A673 (cell line): ENCODE results near the gene PML.

ENCODE experiments used
- EZH2 ChIP-seq: fragments of 200-600 bp; sonication (generic); IDR thresholded peaks from 2 replicates; pipeline ENCODE4 v1.6.1; 2017; ENCODE audit warnings: borderline replicate concordance, low read depth, mild to moderate bottlenecking, mixed read lengths, antibody characterized with exemption, low read length; ENCODE audit not compliant: poor library complexity, severe bottlenecking
- TF ChIP-seq, protein P1 (sequence below): fragments of 300-800, 200-600 bp; sonication (generic); conservative IDR thresholded peaks from 2 replicates; pipeline ENCODE4 v1.5.1; 2017; ENCODE audit warnings: low read depth, mild to moderate bottlenecking, antibody characterized with exemption, low read length, moderate library complexity, mixed read lengths

DNA sequence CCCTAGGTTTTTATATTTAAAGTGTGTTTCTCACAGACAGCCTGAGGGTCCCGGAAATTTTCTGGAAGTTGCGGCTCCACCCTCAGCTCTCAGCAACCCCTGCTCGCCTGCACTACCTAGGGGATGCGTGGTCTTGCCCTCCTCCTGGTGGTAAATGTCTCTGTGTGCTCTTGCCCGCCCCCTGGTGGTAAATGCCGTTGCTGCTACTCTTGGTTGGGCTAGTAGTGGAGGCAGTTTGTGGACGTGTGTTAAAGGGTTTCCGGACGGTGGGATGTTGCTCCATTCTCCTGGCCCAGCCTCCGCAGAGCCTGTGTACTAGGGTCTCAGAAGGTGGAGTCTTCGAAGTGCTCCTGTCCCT, 29.8 kb upstream of the PML start:
- TF ChIP-seq, protein P1, sequence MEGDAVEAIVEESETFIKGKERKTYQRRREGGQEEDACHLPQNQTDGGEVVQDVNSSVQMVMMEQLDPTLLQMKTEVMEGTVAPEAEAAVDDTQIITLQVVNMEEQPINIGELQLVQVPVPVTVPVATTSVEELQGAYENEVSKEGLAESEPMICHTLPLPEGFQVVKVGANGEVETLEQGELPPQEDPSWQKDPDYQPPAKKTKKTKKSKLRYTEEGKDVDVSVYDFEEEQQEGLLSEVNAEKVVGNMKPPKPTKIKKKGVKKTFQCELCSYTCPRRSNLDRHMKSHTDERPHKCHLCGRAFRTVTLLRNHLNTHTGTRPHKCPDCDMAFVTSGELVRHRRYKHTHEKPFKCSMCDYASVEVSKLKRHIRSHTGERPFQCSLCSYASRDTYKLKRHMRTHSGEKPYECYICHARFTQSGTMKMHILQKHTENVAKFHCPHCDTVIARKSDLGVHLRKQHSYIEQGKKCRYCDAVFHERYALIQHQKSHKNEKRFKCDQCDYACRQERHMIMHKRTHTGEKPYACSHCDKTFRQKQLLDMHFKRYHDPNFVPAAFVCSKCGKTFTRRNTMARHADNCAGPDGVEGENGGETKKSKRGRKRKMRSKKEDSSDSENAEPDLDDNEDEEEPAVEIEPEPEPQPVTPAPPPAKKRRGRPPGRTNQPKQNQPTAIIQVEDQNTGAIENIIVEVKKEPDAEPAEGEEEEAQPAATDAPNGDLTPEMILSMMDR = peak; percentile 97
- TF ChIP-seq EZH2 = no peak
